GM12878 (cell line): Measurements from ENCODE around the gene PLEKHS1. TPM values are rescaled to one million over a fixed set of nuclear protein-coding genes. Genes with fewer than 3 reads are reported as not detected.

ENCODE experiments used
- ATF7 ChIP-seq: fragments of 450-650 bp; IDR thresholded peaks from 2 replicates; pipeline ENCODE4 v1.6.1; 2016; ENCODE audit warnings: low read depth, mild to moderate bottlenecking
- BACH1 ChIP-seq: fragments of 450-650 bp; IDR thresholded peaks from 2 replicates; pipeline ENCODE4 v1.6.1; 2017; ENCODE audit warnings: mild to moderate bottlenecking, borderline replicate concordance
- EGR1 ChIP-seq, 2 experiments: IDR thresholded peaks; 1 replicate in 1 of 2; 2 replicates in 1 of 2; pipeline ENCODE4 v1.6.1; 2011 to 2012; ENCODE audit warnings: low read depth in 2 of 2, low read length in 2 of 2, borderline replicate concordance in 1 of 2, mild to moderate bottlenecking in 1 of 2, moderate library complexity in 1 of 2
- EP300 ChIP-seq, 2 experiments: fragments of 150-350 bp in 1 of 2; IDR thresholded peaks; 2 replicates each; pipeline ENCODE4 v1.6.1; 2011 to 2012; ENCODE audit warnings: low read depth in 2 of 2, low read length in 2 of 2, borderline replicate concordance in 1 of 2, improper control_type of control experiment in 1 of 2, inconsistent platforms in 1 of 2; ENCODE audit not compliant: control insufficient read depth in 1 of 2
- ETV6 ChIP-seq, 2 experiments: fragments of 450-650 bp in 1 of 2; IDR thresholded peaks in 1 of 2; conservative IDR thresholded peaks in 1 of 2; 2 replicates each; pipeline ENCODE4 v1.6.1; 2014; ENCODE audit warnings: antibody characterized with exemption in 1 of 2, borderline replicate concordance in 1 of 2, low read depth in 1 of 2, mild to moderate bottlenecking in 1 of 2, moderate library complexity in 1 of 2
- GATAD2B ChIP-seq: fragments of 450-650 bp; conservative IDR thresholded peaks from 2 replicates; pipeline ENCODE4 v1.6.1; 2017; ENCODE audit warnings: low read depth, mild to moderate bottlenecking, moderate library complexity
- KDM1A ChIP-seq: fragments of 200-600 bp; sonication (generic); IDR thresholded peaks from 2 replicates; pipeline ENCODE4 v1.6.1; 2016; ENCODE audit warnings: borderline replicate concordance
- MXI1 ChIP-seq: fragments of 150-350 bp; IDR thresholded peaks from 2 replicates; pipeline ENCODE4 v1.6.1; 2011; ENCODE audit warnings: low read depth, mild to moderate bottlenecking, inconsistent platforms, low read length, improper control_type of control experiment
- NR2C2 ChIP-seq: IDR thresholded peaks from 2 replicates; pipeline ENCODE4 v1.6.1; 2011; ENCODE audit warnings: borderline replicate concordance, low read depth; ENCODE audit not compliant: control insufficient read depth, insufficient read length
- NR2F1 ChIP-seq: fragments of 450-650 bp; conservative IDR thresholded peaks from 2 replicates; pipeline ENCODE4 v1.6.1; 2017; ENCODE audit warnings: mild to moderate bottlenecking
- PAX5 ChIP-seq: IDR thresholded peaks from 2 replicates; pipeline ENCODE4 v1.6.1; 2011; ENCODE audit warnings: low read depth, low read length, borderline replicate concordance
- PML ChIP-seq: IDR thresholded peaks from 2 replicates; pipeline ENCODE4 v1.6.1; 2012; ENCODE audit warnings: low read length, inconsistent platforms
- RUNX3 ChIP-seq: IDR thresholded peaks from 2 replicates; pipeline ENCODE4 v1.6.1; 2012; ENCODE audit warnings: low read length, inconsistent platforms
- TAF1 ChIP-seq: IDR thresholded peaks from 2 replicates; pipeline ENCODE4 v1.6.1; 2011; ENCODE audit warnings: mild to moderate bottlenecking, low read depth, low read length, borderline replicate concordance
- TCF12 ChIP-seq: IDR thresholded peaks from 2 replicates; pipeline ENCODE4 v1.6.1; 2011; ENCODE audit warnings: low read depth, mild to moderate bottlenecking, low read length
- ZNF24 ChIP-seq: fragments of 450-650 bp; IDR thresholded peaks from 2 replicates; pipeline ENCODE4 v1.6.1; 2017; ENCODE audit warnings: antibody characterized with exemption, mild to moderate bottlenecking
- polyA plus RNA-seq, 11 experiments: library from polyadenylated mRNA; depleted of rRNA in 4 of 11; unstranded in 6 of 11; stranded (reverse) in 5 of 11; fragments of >200 nt; fragmentation: Nextera tagmentation in 4 of 11; fragmentation: Illumina TruSeq in 1 of 11; extraction: Ambion mirVana in 4 of 11; extraction: Trizol in 1 of 11; gene quantifications; 1 replicate in 1 of 11; 2 replicates in 10 of 11; pipeline versions ENCODE4 v1.2.1 to v1.2.3, GENCODE V29; 2011 to 2016; ENCODE audit warnings: inconsistent platforms in 2 of 11, missing spikeins in 2 of 11, low read depth in 1 of 11
- total RNA-seq, 4 experiments: library from RNA; depleted of rRNA in 3 of 4; stranded (reverse); fragments of >200 nt in 3 of 4; fragmentation: Illumina TruSeq in 1 of 4; extraction: Trizol in 1 of 4; gene quantifications; 2 replicates each; pipeline versions ENCODE4 v1.2.1 to v1.2.3, GENCODE V29; 2013 to 2021
- TF ChIP-seq, protein P1 (sequence below): IDR thresholded peaks from 2 replicates; pipeline ENCODE4 v1.6.1; 2011; ENCODE audit warnings: borderline replicate concordance, low read depth, mild to moderate bottlenecking, moderate library complexity, low read length; ENCODE audit not compliant: insufficient read depth, poor library complexity, severe bottlenecking
- TF ChIP-seq, protein P2 (sequence below): fragments of 450-650 bp; IDR thresholded peaks from 2 replicates; pipeline ENCODE4 v1.6.1; 2017; ENCODE audit warnings: low read depth, mild to moderate bottlenecking, moderate library complexity
- TF ChIP-seq, protein P3 (sequence below): fragments of 450-650 bp; IDR thresholded peaks from 2 replicates; pipeline ENCODE4 v1.6.1; 2017; ENCODE audit warnings: borderline replicate concordance
- TF ChIP-seq, protein P4 (sequence below): fragments of 450-650 bp; formaldehyde crosslinking; IDR thresholded peaks from 2 replicates; pipeline ENCODE4 v1.4.0; 2020; ENCODE audit warnings: mild to moderate bottlenecking, moderate library complexity
- TF ChIP-seq, protein P5 (sequence below): IDR thresholded peaks from 2 replicates; pipeline ENCODE4 v1.6.1; 2011; ENCODE audit warnings: low read depth, mild to moderate bottlenecking, low read length, moderate library complexity, borderline replicate concordance; ENCODE audit errors: extremely low read depth

PLEKHS1 gene
- total and polyA plus RNA-seq, 10 of the 15 experiments (the other 5 are each of a cell fraction or from before 2014, with no cell fraction given): 0.04 to 0.17 TPM; not detected in 8

DNA sequence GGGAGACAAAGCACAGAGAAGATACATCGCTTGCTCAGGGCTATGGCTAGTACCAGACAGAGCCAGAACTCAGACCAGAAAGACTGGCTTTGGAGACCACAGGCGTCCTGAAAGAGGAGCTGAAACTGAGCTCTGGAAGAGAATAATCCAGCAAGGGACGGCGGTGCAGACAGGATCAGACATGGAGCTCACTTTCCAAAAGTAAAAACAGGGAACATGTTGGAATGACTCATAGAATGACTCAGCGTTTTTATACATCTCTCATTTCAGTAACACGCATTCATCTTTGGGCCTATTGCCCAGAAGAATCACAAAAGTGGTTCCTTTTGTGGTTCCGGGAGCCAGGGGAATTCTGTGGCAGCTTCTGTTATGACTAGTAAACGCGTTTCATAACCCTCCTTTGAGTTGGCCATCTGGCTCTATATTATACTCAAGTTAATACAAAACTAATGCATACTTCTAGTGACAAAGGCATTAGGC is 37.2 kb downstream of the PLEKHS1 start (continued):
- TF ChIP-seq, protein P1, sequence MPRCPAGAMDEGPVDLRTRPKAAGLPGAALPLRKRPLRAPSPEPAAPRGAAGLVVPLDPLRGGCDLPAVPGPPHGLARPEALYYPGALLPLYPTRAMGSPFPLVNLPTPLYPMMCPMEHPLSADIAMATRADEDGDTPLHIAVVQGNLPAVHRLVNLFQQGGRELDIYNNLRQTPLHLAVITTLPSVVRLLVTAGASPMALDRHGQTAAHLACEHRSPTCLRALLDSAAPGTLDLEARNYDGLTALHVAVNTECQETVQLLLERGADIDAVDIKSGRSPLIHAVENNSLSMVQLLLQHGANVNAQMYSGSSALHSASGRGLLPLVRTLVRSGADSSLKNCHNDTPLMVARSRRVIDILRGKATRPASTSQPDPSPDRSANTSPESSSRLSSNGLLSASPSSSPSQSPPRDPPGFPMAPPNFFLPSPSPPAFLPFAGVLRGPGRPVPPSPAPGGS: peak; percentile 76
- TF ChIP-seq ATF7 (peak; percentile 33; the same call in 1 of the 2 replicates), NR2C2 (no peak), PAX5 (peak; percentile 70; the same call in 1 of the 2 replicates), RUNX3 (peak; percentile 99), TCF12 (peak; percentile 81; the same call in 1 of the 2 replicates), TAF1 (no peak), PML (0 out of 2 replicates have a peak, but pooled peaks have one; percentile 56), ETV6 (conservative IDR thresholded peaks at IDR 0.05 in 1 of 2, IDR thresholded peaks at IDR 0.05 in 1 of 2; ENCODE audit: borderline replicate concordance in 1 of 2, low read depth in 1 of 2) (peak in 1 of 2 experiments; percentile 57; a peak in 1 of 4 replicates), ZNF24 (peak; percentile 49; the same call in 1 of the 2 replicates), KDM1A (no peak), BACH1 (peak; percentile 99), EP300 (IDR thresholded peaks at IDR 0.05; ENCODE audit: borderline replicate concordance in 1 of 2, control insufficient read depth in 1 of 2, low read depth in 2 of 2, low read length in 2 of 2) (peak; percentile 84 to 93), NR2F1 (0 out of 2 replicates have a peak, but pooled peaks have one; percentile 32), GATAD2B (peak; percentile 88), EGR1 (IDR thresholded peaks at IDR 0.05; ENCODE audit: borderline replicate concordance in 1 of 2, low read depth in 2 of 2, low read length in 2 of 2) (no peak), MXI1 (no peak)
- TF ChIP-seq, protein P2, sequence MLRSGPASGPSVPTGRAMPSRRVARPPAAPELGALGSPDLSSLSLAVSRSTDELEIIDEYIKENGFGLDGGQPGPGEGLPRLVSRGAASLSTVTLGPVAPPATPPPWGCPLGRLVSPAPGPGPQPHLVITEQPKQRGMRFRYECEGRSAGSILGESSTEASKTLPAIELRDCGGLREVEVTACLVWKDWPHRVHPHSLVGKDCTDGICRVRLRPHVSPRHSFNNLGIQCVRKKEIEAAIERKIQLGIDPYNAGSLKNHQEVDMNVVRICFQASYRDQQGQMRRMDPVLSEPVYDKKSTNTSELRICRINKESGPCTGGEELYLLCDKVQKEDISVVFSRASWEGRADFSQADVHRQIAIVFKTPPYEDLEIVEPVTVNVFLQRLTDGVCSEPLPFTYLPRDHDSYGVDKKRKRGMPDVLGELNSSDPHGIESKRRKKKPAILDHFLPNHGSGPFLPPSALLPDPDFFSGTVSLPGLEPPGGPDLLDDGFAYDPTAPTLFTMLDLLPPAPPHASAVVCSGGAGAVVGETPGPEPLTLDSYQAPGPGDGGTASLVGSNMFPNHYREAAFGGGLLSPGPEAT: peak; percentile 97
- TF ChIP-seq, protein P3, sequence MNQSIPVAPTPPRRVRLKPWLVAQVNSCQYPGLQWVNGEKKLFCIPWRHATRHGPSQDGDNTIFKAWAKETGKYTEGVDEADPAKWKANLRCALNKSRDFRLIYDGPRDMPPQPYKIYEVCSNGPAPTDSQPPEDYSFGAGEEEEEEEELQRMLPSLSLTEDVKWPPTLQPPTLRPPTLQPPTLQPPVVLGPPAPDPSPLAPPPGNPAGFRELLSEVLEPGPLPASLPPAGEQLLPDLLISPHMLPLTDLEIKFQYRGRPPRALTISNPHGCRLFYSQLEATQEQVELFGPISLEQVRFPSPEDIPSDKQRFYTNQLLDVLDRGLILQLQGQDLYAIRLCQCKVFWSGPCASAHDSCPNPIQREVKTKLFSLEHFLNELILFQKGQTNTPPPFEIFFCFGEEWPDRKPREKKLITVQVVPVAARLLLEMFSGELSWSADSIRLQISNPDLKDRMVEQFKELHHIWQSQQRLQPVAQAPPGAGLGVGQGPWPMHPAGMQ: peak; percentile 45; the same call in 1 of the 2 replicates
- TF ChIP-seq, protein P4, sequence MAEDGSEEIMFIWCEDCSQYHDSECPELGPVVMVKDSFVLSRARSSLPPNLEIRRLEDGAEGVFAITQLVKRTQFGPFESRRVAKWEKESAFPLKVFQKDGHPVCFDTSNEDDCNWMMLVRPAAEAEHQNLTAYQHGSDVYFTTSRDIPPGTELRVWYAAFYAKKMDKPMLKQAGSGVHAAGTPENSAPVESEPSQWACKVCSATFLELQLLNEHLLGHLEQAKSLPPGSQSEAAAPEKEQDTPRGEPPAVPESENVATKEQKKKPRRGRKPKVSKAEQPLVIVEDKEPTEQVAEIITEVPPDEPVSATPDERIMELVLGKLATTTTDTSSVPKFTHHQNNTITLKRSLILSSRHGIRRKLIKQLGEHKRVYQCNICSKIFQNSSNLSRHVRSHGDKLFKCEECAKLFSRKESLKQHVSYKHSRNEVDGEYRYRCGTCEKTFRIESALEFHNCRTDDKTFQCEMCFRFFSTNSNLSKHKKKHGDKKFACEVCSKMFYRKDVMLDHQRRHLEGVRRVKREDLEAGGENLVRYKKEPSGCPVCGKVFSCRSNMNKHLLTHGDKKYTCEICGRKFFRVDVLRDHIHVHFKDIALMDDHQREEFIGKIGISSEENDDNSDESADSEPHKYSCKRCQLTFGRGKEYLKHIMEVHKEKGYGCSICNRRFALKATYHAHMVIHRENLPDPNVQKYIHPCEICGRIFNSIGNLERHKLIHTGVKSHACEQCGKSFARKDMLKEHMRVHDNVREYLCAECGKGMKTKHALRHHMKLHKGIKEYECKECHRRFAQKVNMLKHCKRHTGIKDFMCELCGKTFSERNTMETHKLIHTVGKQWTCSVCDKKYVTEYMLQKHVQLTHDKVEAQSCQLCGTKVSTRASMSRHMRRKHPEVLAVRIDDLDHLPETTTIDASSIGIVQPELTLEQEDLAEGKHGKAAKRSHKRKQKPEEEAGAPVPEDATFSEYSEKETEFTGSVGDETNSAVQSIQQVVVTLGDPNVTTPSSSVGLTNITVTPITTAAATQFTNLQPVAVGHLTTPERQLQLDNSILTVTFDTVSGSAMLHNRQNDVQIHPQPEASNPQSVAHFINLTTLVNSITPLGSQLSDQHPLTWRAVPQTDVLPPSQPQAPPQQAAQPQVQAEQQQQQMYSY (CRISPR knock-in tag): no peak
- TF ChIP-seq, protein P5, sequence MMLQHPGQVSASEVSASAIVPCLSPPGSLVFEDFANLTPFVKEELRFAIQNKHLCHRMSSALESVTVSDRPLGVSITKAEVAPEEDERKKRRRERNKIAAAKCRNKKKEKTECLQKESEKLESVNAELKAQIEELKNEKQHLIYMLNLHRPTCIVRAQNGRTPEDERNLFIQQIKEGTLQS: no peak
